Common myeloid progenitor, CD34-positive (primary cell): ENCODE results near the gene LRP8.

Source experiments
- CTCF ChIA-PET: fragments of 350-600 bp; sonication (Branson Sonifier 250); formaldehyde crosslinking; loops from one replicate; lab custom pipeline; 2021; ENCODE audit warnings: antibody characterized with exemption; lab: Charles Lee
- POLR2A ChIA-PET: fragments of 350-600 bp; sonication (Branson Sonifier 250); formaldehyde crosslinking; loops from one replicate; lab custom pipeline; 2021; ENCODE audit warnings: antibody characterized with exemption; lab: Charles Lee
- DNase-seq, 3 donors: peaks; one replicate each; pipeline versions ENCODE4 v3.0.0 to v3.0.0-alpha.2; 2013
- H3K27ac ChIP-seq, 2 experiments: 1 replicate in 1 of 2; 2 replicates in 1 of 2; pipeline ENCODE4 v1.7.0; 2013; ENCODE audit warnings: inconsistent platforms in 2 of 2, low read length in 2 of 2, mild to moderate bottlenecking in 2 of 2, low read depth in 1 of 2, moderate library complexity in 1 of 2; ENCODE audit not compliant: severe bottlenecking in 2 of 2, insufficient read depth in 1 of 2, poor library complexity in 1 of 2
- H3K27me3 ChIP-seq, 5 experiments: replicated peaks in 2 of 5; 1 replicate in 3 of 5; 2 replicates in 2 of 5; pipeline versions ENCODE4 v1.6.1 to v1.7.0; 2013; ENCODE audit warnings: low read length in 4 of 5, mild to moderate bottlenecking in 2 of 5, moderate library complexity in 2 of 5, inconsistent platforms in 1 of 5; ENCODE audit not compliant: insufficient read depth in 5 of 5, control insufficient read depth in 4 of 5
- H3K36me3 ChIP-seq, 4 experiments: 1 replicate in 2 of 4; 2 replicates in 2 of 4; pipeline versions ENCODE4 v1.6.1 to v1.7.0; 2013; ENCODE audit warnings: low read length in 3 of 4, control low read depth in 1 of 4, mild to moderate bottlenecking in 1 of 4; ENCODE audit not compliant: control insufficient read depth in 4 of 4, insufficient read depth in 4 of 4
- H3K4me1 ChIP-seq, 4 experiments: 1 replicate in 3 of 4; 2 replicates in 1 of 4; pipeline versions ENCODE4 v1.6.1 to v1.7.1; 2013; ENCODE audit warnings: low read length in 3 of 4, mild to moderate bottlenecking in 3 of 4, control low read depth in 1 of 4, inconsistent platforms in 1 of 4, moderate library complexity in 1 of 4; ENCODE audit not compliant: control insufficient read depth in 4 of 4, insufficient read depth in 4 of 4; ENCODE audit errors: control extremely low read depth in 1 of 4
- H3K4me3 ChIP-seq, 7 experiments: 1 replicate in 4 of 7; 2 replicates in 3 of 7; pipeline versions ENCODE4 v1.5.1 to v1.7.0; 2013; ENCODE audit warnings: mild to moderate bottlenecking in 7 of 7, low read length in 6 of 7, moderate library complexity in 6 of 7, inconsistent platforms in 2 of 7, low read depth in 2 of 7, control low read depth in 1 of 7; ENCODE audit not compliant: insufficient read depth in 4 of 7, control insufficient read depth in 1 of 7; ENCODE audit errors: extremely low read depth in 1 of 7
- H3K9me3 ChIP-seq, 5 experiments: 1 replicate in 4 of 5; 2 replicates in 1 of 5; pipeline versions ENCODE4 v1.6.1 to v1.7.1; 2013; ENCODE audit warnings: low read length in 4 of 5, mild to moderate bottlenecking in 2 of 5, inconsistent platforms in 1 of 5, low read depth in 1 of 5, moderate library complexity in 1 of 5; ENCODE audit not compliant: control insufficient read depth in 4 of 5, insufficient read depth in 2 of 5; ENCODE audit errors: control extremely low read depth in 1 of 5
- WGBS: methylation state at CpG from one replicate; pipeline ENCODE4 v1.1.5; 2013; ENCODE audit not compliant: insufficient coverage; 5-methylcytosine and 5-hydroxymethylcytosine counted together

LRP8 gene

DNA sequence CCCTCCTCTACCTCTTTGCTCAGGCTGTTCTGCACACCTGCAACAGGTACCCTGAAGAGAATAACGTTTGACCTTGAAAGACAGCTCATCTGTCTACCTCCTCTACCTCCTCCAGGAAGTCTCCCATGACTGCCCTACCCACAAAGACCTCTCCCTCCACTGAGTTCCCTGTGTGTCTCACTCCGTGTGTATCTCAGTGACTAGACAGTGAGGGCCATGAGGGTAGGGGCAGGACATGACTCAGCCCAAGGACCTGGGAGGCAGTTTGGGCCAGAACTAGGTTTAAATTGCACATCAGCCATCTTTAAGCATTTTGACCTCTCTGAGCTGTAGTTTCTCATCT, 32.0 kb upstream of the LRP8 start:
- CTCF ChIA-PET: interaction anchor here (1.5 kb wide), 1 partner anchor 14 kb away, joined by 3 read pairs; no protein-coding TSS in a partner anchor
- Histone ChIP-seq H3K4me1 (no peaks in the 10 kb centered on the region), H3K9me3 (peaks cover 0 to 18% (median 4%) of the 10 kb centered on the region in 5 experiments), H3K27ac (no peak overlapping the region), H3K27me3 (no peaks in the 10 kb centered on the region), H3K36me3 (no peaks in the 10 kb centered on the region), H3K4me3 (no peak overlapping the region)
- POLR2A ChIA-PET: no interaction called here
- WGBS: 100% methylated on average over 1 of the region's 2 CpGs
- no peak for DNase-seq

DNA sequence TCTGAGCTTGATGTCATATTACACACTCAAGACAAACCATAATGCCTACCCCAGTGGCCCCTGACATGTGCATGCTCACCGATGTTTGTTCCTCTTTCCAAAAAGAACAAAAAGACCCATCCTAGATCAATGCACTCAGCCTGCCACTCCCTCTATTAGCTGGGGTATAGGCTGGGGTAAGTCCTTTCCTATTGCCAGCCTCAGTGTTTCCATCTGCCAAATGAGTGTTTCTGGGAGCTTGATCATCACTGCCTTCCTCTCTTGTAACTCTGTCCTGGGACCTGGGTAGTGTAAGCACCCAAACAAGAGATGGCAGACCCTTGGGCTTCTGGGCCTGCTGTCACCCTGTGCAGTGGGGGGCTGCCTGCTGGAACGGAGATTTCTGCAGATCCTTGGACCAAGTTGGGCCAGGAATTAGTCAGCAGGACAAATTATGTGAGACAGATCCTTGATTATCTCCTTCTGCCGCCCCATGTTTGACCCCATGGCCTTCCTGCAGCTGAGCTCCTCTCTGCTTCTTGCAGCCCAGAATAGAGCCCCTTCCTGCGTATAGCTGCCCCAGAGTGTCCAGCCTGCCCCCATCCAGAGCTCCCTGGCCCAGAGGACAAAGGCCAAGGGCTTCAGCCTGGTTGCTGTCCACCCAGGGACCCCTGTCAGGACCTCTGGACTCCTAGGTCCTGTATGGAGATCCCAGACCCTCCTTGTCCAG, 31.5 kb upstream of the LRP8 start:
- Histone ChIP-seq H3K36me3 (no peaks in the 10 kb centered on the region), H3K27ac (no peak overlapping the region), H3K4me3 (no peak overlapping the region), H3K27me3 (no peaks in the 10 kb centered on the region), H3K4me1 (no peaks in the 10 kb centered on the region), H3K9me3 (peaks cover 0 to 18% (median 4%) of the 10 kb centered on the region in 5 experiments)
- WGBS: 95% methylated on average over 4 of the region's 4 CpGs
- POLR2A ChIA-PET: no interaction called here
- DNase-seq: no peak
- CTCF ChIA-PET: interaction anchor here (1.3 to 2.0 kb wide), 3 partner anchors 9 to 82 kb away, joined by 3 to 10 read pairs (median 3); no protein-coding TSS in a partner anchor

DNA sequence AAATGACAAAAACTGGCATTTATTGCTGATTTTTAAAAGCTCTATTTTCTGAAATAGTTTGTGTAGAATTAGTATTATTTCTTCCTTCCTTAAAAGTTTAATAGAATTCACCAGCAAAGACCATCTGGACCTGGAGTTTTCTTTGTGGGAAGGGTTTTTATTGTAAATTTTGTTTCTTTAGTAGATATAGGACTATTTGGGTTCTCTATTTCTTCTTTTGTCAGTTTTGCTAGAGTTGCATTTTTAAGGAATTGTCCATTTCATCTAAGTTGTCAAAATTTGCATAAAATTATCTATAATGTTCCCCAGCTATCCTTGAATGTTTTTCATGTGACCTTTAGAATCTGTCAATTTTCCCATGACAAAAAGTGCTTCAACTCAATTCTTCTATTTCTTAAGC, 28.8 kb upstream of the LRP8 start:
- H3K9me3 ChIP-seq: peaks cover 0 to 18% (median 4%) of the 10 kb centered on the region in 5 experiments
- H3K36me3 ChIP-seq: no peaks in the 10 kb centered on the region
- no peak for DNase-seq
- no peak overlapping the region for H3K27ac ChIP-seq
- POLR2A ChIA-PET: no interaction called here
- no peaks in the 10 kb centered on the region for H3K4me1 ChIP-seq
- H3K27me3 ChIP-seq: no peaks in the 10 kb centered on the region
- H3K4me3 ChIP-seq: no peak overlapping the region
- CTCF ChIA-PET: no interaction called here

DNA sequence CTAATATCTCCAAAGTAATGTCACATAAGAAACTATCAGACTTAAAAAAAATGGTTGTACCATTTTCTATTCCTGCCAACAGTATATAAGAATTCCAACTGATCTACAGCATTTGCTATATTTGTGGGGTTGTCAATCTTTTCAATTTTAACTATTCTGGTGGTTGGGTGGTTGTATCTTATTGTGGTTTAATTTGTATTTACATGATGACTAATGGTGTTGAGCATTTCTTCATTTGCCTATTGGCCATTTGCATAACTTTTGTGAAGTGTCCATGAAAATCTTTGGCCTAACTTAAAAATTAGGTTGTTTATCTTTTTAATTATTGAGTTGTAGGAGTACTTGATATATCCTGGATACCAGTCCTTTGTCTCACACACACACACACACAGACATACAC, 26.2 kb upstream of the LRP8 start:
- Histone ChIP-seq H3K9me3 (peaks cover 0 to 18% (median 4%) of the 10 kb centered on the region in 5 experiments), H3K27ac (no peak overlapping the region), H3K4me1 (no peaks in the 10 kb centered on the region), H3K36me3 (no peaks in the 10 kb centered on the region), H3K4me3 (no peak overlapping the region), H3K27me3 (no peaks in the 10 kb centered on the region)
- ChIA-PET CTCF (no interaction called here), POLR2A (no interaction called here)
- peak in 1 of 3 donors; percentile 6 for DNase-seq

DNA sequence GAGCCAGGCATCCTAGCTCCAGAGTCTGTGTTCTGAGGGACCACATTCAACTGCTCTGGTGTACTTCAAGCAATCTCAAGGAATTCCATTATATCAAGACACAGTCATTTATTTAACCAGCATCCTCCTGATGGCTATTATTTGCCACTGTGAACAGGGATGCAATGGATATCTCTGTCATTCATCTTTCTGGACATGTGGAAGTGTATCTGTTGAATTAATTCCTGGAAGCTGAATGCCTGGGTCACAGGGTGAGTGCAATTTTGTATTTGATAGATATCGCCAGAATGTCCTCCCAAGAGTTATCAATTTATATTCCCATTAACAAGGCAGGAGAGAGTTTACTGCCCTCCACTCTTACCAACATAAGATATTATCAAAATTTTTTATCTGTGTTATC, 24.7 kb upstream of the LRP8 start:
- WGBS: no CpG with 5 or more reads among the region's 1 CpG
- POLR2A ChIA-PET: no interaction called here
- no peak for DNase-seq
- CTCF ChIA-PET: no interaction called here
- Histone ChIP-seq H3K4me3 (no peak overlapping the region), H3K9me3 (peaks cover 0 to 12% (median 0%) of the 10 kb centered on the region in 5 experiments), H3K36me3 (no peaks in the 10 kb centered on the region), H3K4me1 (peaks cover 0 to 9% (median 0%) of the 10 kb centered on the region in 4 experiments), H3K27ac (no peak overlapping the region), H3K27me3 (no peaks in the 10 kb centered on the region)

DNA sequence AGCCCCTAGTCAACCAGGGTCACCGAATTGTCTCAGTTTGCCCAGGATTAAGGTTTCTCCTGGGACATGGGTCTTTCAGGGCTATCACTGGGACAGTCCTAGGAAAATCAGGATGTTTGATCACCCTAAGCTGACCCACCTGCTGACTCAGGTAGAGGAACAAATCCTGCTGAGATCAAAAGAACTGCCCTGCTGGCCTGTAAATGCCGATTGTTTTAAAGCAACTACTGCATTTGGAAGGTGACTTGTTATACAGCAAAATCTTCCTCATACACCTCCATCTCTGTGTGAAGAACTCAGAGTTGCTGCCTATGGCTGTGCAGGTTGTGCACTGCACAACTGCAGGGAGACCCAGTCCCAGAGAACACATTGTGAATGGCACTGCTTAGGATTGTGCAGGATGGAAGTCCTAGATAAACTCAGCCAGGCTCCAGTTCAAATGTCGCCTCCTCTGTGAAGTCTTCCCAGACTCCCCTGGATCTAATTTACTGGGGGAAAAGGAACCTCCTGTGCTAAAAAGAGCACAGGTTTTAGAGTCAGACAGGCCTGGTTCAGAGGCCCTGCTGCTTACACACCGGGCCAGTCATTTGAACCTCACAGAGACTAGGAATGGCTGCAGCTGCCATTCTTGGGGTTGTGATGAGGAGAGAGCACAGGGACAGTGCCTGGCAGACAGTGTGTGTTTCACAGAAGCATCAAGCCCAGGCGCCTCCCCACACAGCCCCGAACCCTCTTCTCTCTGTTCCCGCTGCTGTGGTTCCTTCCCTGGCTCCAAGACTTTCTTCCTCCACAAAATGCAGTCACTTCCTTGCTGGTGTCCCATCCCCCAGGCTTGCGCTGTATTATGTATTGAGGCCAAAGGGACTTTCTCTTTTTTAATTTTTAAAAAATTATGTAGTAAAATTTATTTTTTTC, 23.2 kb upstream of the LRP8 start:
- ChIA-PET POLR2A (no interaction called here), CTCF (no interaction called here)
- no peaks in the 10 kb centered on the region for H3K27me3 ChIP-seq
- no peak for DNase-seq
- H3K4me1 ChIP-seq: peaks cover 0 to 9% (median 0%) of the 10 kb centered on the region in 4 experiments
- H3K4me3 ChIP-seq: no peak overlapping the region
- no peak overlapping the region for H3K27ac ChIP-seq
- H3K9me3 ChIP-seq: peaks cover 0 to 3% (median 0%) of the 10 kb centered on the region in 5 experiments
- no peaks in the 10 kb centered on the region for H3K36me3 ChIP-seq
- 98% methylated on average over 7 of the region's 8 CpGs for WGBS
